GM18867 (cell line): ENCODE results near the gene GMIP.
A peak's percentile ranks its signal among the peaks of the same experiment; 100 is the strongest.

Source experiments
- ATAC-seq: cut with Tn5 transposase; IDR thresholded peaks from one replicate; pipeline ENCODE4 v1.9.1; 2021; ENCODE audit warnings: mild to moderate bottlenecking, moderate library complexity; ENCODE audit not compliant: unreplicated experiment

GMIP gene

GRCh38 chr19:19659646-19660245, 16.3 kb upstream of the GMIP start:
- no peak for ATAC-seq

DNA sequence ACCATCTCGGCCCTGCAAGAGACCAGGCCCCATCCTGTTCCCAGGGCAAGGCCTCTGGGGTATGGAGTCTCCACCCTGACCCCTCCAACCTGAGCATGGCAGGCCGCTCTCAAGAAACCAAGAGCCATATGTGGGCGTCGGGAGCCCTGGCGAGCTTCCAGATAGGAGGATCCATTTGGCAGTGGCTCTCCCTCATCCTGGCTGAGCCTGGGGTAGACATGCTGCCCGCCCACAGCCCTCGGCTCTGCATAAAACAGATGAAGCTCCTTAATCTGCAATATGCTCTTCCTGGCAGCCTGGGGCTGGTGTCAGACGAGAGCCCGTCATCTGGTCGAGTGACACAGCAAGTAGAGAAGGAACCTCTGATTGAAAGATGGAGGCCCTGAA, 13.9 kb upstream of the GMIP start:
- ATAC-seq, result no peak

GRCh38 chr19:19656451-19657396, 13.3 kb upstream of the GMIP start:
- ATAC-seq, result no peak

DNA sequence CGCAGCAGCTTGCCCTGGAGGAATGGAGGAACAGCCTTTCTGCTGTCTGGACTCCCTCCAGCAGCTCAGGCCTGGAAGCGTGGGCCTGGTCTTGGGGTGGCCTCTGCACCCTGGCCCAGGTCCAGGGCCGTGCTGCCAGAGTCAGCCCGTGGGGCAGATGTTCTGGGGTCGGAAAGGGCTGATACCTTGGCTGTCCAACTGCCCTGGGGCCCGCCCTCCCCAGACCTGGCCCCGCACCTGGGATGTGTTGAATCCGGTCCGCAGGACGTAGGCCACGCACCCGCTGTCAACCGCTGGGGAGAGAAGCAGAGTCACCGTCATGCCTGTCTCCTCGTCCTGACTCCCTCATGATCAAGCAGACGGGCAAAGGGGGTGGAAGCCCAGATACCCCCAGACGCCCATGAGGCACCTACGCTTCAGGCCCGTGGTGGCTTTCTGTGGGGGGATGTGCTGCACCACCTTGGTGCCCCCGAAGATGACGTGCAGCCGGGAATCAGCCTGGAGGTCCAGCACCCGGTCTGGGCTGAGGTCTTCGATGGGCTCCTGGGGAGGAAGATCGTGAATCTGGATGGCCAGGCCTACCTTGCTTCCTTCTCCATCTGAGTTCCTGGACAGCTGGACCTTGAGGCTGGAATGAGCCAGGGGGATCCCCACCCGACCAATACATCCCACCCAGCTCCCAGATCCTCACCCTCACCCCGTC, 12.3 kb upstream of the GMIP start:
- ATAC-seq, result no peak

DNA sequence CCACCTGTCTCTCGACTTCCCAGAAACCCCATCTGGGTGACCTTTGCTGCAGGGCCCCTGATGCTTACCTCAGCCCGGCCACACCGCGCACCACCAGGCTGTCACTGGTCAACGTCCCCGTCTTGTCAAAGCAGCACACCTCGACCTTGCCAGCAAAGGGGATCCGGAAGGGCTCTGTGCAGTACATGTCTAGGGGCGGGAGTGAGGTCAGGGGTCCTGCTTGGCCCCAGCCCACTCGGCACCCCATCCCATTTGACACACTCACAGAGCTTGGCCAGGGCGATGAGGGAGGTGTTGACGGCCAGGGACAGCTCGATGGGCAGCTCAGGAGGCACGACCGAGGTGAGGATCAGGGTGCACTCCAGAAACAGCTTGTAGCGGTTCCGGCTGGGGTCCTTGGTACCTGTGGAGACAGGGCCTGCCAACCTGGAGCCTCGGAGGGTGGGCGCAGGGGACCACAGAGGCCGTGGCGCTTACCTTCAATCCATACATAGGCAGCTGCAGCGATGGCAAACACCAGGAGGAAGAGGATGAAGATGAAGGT, 11.7 kb upstream of the GMIP start:
- ATAC-seq, result no peak

GRCh38 chr19:19654441-19654840, 11.0 kb upstream of the GMIP start:
- no peak for ATAC-seq

- no peak for ATAC-seq
These were observed 10.2 kb upstream of the GMIP start for GRCh38 chr19:19653597-19654147.

GRCh38 chr19:19652482-19653295, 9.2 kb upstream of the GMIP start:
- no peak for ATAC-seq

DNA sequence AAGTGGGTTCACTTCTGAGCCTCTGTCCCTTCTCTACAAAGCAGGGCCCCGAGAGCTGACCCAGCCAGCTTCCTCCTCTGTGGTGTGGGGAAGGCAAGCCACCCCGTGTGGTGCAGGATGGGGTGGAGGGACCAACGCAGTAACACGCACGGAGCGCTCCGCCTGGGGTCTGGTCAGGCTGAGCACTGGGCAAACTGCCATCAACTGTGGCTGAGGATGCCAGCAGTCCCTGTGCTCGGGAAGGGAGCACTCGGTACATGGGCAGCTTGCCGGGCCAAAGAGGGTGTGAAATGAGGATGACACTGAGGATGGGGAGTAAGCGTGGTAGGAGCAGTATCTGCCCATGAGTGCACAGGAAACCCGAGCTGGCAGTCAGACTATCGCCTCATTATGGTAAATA, 7.6 kb upstream of the GMIP start:
- ATAC-seq, result no peak

DNA sequence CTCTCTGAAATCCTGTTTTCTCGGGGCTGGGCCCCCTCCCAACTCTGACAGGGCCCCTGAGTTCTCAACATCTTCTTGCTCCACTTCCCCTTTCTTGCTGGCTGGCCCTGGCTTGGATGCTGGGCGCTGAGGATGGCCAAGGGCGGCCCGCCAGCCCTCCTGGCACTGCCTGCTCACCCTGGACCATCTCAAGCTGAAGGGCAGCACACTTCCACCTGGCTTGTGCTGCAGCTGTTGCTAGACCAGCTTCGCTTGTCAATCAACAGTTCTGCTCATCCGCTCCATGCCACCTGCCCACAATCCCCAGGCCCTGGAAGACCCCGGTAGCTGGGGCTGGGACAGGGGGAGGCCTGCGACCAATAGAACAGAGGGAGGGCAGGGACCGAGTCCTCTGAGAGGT, 6.9 kb upstream of the GMIP start:
- ATAC-seq, result no peak

- ATAC-seq, result no peak
These were observed 6.1 kb upstream of the GMIP start for GRCh38 chr19:19649580-19649995.

GRCh38 chr19:19649155-19649554, 5.7 kb upstream of the GMIP start:
- ATAC-seq, result no peak

DNA sequence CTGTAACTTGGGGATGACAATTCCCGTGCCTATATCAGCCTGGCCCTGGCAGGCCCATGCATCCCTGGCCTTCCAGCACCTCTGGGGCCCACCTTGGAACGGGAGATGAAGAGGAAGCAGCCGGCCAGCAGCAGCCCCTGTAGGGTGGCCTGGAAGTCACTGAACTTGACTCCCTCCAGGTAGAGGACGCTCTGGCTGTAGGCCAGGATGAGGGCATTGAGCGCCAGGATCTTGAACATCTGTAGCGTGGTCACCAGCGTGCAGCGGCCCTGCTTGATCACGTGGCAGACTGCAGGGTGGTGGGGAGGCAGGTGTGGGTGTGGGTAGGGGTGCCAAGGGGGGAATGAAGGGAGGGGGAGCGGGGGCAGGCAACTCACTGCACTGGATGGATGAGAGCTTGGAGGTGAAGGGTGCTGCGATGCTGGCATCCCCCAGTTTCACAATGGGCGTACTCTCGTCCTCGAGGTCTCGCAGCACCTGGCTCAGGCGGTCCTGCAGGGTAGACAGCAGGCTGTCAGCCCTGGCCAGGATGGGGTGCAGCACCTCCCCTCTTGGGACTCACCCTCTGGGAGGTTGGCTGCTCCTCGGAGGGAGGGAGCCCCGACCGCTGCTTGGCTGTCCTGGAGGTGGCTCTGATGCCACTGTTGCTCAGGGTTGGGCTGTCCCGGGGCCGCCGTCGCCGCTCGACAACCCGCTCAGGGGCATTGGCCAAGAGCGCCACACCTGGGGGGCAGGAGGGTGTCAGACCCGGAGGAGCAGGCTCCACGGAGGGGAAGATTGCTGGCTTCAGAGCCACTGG, 3.8 kb upstream of the GMIP start:
- ATAC-seq, result no peak

DNA sequence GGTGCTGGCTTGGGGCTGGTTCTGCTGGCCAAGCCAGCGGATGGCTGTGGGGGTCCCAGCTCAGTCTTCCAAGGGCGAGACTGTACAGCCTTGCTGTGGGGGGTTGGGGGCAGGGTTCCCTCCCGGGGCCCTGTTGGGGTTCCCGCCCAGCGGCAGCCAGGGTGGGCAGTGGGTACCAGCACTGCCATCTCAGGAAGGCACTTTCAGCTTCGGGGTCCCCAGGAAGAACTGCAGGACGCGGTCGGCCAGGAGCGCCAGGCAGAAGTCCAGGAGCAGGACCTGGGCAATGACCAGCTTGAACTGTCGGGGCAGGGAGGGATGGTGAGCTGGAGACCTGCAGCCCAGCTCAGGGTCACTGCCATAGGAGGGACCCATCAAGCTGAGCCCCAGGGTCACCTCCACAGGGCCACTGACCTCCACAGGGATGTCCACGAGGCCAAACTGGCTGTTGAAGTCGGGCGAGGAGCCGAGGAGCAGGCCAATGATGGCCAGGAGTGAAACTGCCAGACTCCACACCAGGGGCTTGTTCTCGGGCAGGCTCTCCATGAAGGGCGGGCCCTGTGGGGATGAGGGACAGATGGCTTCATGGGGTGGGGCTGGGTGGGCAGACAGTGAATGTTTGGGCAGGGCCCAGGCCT, 1.9 kb upstream of the GMIP start:
- no peak for ATAC-seq

DNA sequence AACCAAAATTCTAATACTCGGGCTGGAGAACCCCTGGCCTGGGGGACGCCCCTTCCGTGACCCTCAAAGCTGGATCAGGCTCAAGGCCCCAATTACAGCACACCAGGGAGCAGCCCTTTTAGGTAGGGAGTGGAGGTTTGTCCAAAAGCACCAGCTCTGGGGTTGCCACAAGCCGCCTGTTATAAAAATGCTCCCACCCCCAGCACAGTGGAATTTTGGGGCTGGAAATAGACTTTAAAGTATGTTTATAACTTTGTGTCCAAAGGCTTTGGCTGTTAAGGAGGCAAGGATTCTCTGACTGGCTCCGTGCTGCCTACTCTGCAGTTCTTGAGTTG, 564 bp upstream of the GMIP start:
- ATAC-seq, result no peak

- ATAC-seq, result peak; percentile 15
These were observed 825 bp downstream of the GMIP start for GRCh38 chr19:19642506-19643157.

DNA sequence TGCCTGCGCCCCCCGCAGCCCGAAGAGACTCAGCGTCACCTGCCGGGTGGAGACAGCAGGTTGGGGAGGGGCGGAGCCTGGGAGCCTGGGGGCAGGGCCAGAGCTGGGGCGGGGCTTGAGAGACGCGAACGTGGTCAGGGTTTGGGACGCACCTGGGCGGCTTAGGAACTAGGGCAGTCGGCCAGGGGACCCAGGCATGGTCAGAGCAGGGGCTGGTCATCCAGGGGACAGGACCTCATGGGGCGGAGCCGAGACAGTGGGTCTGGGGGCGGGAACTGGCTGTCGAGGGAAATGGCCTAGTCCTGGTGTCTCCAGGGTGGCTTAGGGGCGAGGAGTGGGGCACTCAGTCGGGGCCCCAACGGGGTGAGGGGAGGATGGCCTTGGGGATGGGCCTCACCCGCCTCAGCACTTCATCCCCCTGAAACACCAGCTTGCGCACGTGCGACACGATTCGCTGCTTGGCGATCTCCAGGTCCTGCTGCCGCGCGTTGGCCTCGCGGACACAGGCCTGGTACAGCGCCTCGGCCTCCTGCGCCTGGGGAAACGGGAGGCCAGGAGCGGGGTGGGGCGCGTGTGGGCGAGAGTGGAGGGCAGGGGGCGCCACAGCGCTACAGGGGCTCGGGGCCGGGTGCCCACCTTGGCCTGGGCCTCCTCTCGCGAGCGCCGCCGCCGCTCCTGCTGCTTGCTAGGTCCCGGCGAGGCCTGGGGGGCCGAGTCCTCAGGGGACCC, 5.8 kb downstream of the GMIP start:
- ATAC-seq, result no peak

GRCh38 chr19:19637186-19637522, 6.3 kb downstream of the GMIP start:
- no peak for ATAC-seq
